Left colon (tissue), 2 donors: Measurements from ENCODE around the gene DOCK11. TPM values are rescaled to one million over a fixed set of nuclear protein-coding genes. Genes with fewer than 3 reads are reported as not detected.
"Not testable (repeated sequence)": the region's sequence is repeated elsewhere in the genome, so short reads cannot be mapped to it uniquely, and the experiment has no call there.

Source experiments
- ATAC-seq: fragments of 200-7000 bp; cut with Tn5 transposase; one replicate; pipeline ENCODE4 v1.9.1; 2020; ENCODE audit warnings: mild to moderate bottlenecking, moderate library complexity
- DNase-seq, 2 donors: peaks; one replicate each; pipeline ENCODE4 v3.0.0-alpha.2; 2020
- intact Hi-C, 2 donors: fragments of 100-400 bp; cut with DNase I in 1 of 2; cut with micrococcal nuclease in 1 of 2; formaldehyde crosslinking; loops; one replicate each; pipeline versions ENCODE4 v1.11.2 to v1.14.0; 2022; cut with DNase I, micrococcal nuclease
- total RNA-seq, 2 donors: library from RNA; stranded (reverse); fragmentation: NEBNext Ultra II Directional; extraction: Animal tissue kit (Norgen Biotek cat#: 25700); gene quantifications; one replicate each; pipeline ENCODE4 v1.2.1, GENCODE V29; 2021
- donor health status: DM: no; HTN: no; CAD: no.
- donor health status: DM: yes; HTN: yes; CAD: no.

The DOCK11 gene
- total RNA-seq, 2 donors from 2014 or later: 4.3 to 8.3 TPM

DNA sequence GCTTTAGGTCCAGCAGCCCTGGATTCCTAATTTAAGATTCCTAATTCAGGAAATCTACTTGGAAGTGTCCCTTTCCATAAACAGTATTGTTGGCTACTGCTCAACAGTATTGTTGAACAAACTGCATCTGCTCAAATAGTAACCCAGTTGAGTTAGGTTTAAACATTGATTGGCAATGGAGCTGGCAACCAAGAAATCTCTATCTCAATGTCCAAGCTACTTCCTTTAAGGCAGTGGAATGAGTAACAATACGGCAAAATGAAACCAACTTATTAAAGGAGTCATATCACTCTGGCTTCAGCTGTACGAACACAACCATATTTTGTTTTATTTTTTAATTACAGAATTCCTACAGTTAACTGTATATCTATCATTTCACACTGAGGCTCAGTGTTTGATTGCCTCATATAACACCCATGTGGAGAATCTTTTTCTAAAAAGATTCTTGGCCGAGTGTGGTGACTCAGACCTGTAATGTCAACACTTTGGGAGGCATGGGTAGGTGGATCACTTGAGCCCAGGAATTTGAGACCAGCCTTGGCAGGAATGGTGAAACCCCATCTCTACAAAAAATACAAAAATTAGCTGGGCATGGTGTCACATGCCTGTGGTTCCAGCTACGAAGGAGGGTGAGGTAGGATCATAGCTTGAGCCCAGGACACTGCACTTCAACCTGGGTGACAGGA, 160.1 kb downstream of the DOCK11 start:
- ATAC-seq (no peak), DNase-seq (no peak)
- intact Hi-C loops: no loop called here

DNA sequence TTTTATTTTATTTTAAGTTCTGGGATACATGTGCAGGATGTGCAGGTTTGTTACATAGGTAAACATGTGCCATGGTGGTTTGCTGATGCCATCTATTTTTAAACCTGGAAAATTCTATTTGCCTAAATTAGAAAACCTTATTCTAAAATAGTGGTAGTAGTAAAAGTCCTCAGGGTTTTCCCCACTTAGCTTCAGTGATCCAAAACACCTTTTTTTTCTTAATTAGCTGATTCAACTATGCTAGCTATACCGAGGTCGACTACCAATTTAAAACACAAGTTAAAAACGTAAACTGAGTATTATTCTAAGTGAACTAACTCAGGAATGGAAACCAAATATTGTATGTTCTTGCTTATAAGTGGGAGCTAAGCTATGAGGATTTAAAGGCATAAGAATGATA, 161.8 kb downstream of the DOCK11 start:
- intact Hi-C loops: no loop called here
- no peak for DNase-seq
- no peak for ATAC-seq

DNA sequence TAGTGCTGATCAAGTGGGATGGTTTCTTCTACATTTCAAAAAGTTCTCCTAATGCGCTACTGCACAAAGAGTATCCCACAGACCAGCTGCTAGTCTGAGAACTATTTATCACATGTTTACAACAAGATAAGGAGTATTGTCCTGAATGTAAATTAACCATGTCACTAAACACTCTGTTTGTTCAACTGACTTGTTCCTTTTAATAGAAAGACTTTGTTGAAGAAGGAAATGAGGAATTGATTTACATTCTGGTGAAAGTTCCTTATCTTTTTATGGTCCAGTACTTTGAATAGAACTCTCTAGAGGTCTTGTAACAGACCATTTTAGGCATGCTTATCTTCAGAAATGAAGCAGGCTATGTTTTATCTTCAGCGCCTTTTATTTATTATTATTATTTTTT, 164.5 kb downstream of the DOCK11 start:
- DNase-seq: no peak
- intact Hi-C loops: no loop called here
- peak; percentile 65 for ATAC-seq

DNA sequence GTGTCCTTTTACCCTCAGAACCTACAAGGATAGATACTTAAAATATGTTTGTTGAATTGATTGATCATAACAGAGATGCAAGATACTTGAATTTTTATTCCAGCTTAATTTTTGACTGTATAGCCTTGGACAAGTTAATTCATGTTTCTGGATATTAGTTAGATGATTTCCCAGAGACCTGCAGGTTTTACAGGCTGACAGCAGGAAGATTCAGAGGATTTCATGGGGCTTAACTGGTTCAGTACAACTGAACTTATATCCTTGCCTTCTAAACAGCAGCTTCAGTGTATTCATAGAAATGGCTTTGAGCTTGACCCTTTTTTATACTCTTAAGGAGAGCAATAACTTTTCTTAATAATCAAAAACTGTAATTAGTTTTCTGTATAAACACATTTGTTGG, 169.6 kb downstream of the DOCK11 start:
- intact Hi-C loops: no loop called here
- no peak for ATAC-seq

DNA sequence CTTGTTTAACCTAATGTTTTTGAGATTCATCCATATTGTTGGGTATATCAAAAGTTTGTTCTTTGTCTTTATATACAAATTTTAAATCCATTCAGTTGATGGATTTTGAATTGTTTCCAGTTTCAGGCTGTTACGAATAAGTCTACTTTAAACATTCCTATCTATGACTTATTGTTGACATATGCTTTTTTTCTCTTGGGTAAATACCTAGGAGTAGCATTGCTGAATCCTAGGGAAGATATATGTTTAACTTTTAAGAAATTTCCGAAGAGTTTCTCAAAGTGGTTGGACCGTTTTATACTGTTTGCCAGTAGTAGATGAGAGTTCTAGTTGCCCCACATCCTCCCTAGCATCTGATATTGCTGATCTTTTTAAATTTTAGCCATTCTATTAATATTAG, 170.9 kb downstream of the DOCK11 start:
- intact Hi-C loops: no loop called here
- ATAC-seq (no peak), DNase-seq (no peak)

More for the DNA sequence above, 169.6 kb downstream of the DOCK11 start:
- DNase-seq: no peak

DNA sequence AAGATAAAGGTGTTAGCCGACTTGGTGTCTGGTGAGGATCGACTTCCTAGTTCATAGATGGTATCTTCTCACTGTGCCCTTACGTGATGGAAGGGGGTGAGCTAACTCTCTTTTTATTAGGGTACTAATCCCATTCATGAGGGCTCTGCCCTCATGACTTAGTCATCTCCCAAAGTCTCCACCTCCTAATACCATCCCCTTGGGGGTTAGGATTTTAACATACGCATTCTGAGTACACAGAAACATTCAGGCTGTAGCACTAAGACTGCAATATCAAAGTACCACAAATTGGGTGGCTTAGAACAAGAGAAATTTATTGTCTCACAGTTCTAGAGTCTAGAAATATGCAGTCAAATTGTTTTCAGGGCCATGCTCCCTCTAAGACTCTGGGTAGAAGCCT, 173.8 kb downstream of the DOCK11 start:
- ATAC-seq (no peak), DNase-seq (no peak)
- intact Hi-C loops: no loop called here

DNA sequence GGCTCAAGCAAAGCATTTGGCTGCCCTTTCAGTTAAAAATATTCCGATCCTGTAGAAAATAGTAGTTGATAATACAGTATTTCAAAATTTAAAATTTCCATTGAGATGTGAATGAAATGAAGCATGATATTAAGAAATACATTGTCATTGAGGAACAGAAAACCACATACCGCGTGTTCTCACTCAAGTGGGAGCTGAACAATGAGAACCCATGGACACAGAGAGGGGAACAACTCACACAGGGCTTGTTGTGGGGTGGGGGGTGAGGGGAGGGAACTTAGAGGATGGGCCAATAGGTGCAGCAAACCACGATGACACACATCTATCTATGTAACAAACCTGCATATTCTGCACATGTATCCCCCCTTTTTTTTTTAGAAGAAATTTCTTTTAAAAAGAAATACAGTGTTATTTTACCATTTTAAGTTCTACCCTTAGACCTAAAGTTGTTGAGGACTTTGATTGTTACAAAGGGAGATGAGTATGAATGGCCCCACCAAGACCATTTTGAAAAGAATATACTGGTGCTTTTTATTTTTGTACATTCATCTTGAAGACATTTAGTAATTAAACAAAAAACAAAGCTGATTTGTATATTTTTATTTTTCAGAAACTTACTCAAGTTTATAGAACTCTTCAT, 179.8 kb downstream of the DOCK11 start:
- ATAC-seq: no peak
- intact Hi-C loops: no loop called here
- no peak for DNase-seq

DNA sequence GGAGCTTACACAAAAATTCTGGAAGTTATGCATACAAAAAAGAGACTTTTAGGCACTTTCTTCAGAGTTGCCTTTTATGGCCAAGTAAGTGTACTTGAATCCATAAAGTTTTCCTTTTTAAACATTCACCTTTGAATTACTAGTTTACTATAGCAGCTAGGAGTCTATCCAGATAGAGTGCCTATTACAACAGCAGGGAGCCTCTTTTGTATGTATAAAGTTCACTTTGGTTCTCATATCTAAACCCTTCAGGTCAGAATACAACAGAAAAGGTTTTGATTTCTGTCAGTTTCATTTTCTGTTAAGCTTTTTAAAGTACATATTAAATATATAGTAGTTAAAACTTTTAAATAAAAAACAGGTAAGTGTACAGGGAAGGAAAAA, 180.3 kb downstream of the DOCK11 start:
- intact Hi-C loops: no loop called here
- peak; percentile 89 for ATAC-seq
- DNase-seq: no peak

DNA sequence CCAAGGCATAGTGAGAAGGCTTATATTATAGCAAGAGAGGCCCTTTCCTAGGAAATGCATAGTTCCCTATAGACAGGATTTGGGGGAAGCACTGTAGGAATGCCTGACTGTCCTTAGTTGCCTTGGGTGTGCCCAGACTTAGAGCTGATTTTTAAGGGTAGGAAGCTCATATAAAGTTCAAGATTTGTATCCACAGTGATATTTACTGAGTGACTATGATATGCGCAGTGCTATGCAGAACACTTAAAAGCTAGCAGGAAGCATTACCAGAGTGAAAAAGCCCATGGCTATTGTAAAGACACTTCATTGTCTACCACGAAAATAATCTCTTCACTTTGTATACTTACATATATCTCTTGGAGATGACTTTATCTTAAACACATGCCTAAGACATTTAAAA, 181.7 kb downstream of the DOCK11 start:
- ATAC-seq: peak; percentile 72
- intact Hi-C loops: no loop called here
- DNase-seq: no peak

DNA sequence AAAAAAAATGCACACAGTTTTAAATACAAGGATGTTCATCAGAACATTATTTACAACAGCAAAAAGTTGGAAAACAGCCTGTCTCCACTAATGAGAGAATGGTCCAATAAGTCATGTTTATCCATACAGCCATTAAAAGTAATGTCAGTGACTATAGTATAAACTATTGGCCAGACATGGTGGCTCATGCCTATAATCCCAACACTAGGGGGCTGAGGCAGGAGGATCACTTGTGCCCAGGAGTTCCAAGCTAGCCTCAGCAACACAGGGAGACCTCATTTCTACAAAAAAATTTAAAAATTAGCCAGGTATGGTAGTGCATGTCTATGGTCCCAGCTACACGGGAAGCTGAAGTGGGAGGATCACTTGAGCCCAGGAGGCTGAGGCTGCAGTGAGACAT, 183.7 kb downstream of the DOCK11 start:
- intact Hi-C loops: no loop called here
- no peak for DNase-seq
- ATAC-seq: no peak

DNA sequence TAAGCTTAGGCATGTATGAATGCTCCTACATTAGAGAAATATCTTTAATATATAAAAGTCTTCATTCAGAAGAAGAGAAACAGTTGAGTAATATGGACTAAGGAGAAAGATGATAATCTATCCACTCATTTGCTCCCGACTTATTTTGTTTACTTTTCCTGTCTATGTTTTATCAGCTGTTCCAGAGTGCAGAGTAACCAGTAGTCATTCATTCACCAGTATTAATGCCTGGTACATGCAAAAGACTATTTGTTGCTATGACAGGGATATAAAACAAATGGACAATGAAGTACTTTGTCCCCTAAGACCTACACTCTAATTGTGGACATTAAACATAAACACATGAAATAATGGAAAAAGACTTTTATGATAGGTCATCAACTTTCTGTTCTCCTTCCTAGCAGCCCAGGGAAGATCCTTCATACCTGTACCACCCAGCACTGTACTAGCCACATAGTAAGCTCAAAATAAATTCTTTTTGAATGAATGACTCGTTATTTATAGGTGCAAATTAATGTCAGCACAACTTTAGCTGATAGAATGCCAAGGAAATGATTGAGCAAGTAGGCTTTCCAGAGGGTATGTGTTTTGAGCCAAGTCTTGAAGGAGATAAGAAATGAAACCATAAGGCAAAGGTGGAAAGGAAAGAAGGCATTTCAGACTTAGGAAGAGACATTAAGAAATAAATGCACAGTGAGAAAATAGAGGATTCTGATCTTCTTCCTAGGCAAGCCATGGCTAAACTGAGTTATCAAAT, 186.8 kb downstream of the DOCK11 start:
- intact Hi-C loops: no loop called here
- DNase-seq (no peak), ATAC-seq (peak; percentile 79)

DNA sequence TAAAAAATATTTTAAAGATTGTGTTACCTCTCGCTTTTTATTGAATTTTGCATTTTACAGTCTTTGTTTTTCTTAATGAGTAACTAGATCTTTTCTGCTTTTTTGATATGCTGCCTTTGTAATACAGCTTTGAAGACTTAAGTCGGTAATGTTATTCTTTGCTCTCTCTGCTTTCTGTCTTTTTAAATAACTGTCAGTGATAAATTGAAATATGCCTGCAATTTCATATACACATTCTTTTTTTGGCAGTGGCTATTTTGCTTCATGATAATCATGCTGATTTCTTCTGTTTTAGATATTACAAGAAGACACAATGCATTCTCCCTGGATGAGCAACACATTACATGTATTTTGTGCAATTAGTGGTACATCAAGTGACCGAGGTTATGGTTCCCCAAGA, 189.8 kb downstream of the DOCK11 start:
- DNase-seq (no peak), ATAC-seq (no peak)
- intact Hi-C loops: no loop called here

DNA sequence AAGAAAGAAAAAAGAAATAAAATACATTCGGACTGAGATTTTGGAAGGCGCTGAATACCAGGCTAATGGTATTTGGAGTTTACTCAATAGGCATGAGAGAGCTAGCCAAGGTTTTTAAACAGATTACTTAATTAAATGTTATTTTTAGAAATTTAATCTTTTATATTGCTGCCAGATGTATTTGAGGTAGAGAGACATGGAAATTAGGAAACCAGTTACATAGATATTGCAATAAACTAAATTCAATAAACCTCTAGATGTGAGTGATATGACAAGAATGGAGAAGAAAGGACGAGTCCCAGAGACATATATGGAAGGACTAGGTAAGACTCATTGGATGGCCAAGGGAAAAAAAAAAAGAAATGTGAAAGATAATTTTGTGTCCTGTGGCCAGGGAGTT, 193.3 kb downstream of the DOCK11 start:
- intact Hi-C loops: no loop called here
- ATAC-seq (no peak), DNase-seq (no peak)

DNA sequence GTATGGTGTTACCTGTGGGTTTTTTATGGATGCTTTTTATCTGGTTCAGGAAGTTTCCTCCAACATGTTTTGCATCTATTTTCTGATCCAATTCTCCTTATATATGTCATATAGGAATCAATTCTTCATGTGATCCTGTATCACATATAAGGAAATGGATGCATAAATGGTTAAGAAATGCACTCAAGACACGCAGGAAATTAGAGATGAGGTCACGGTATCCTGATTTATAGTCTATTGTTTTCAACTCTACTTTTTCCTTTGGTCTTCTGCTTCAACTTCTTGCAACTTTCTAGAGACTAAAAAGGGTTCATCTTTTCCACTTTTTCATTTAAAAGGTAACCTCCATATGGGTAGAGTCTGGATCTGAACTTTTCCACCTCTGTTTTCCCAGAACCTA, 198.2 kb downstream of the DOCK11 start:
- ATAC-seq (no peak), DNase-seq (no peak)
- intact Hi-C loops: no loop called here

DNA sequence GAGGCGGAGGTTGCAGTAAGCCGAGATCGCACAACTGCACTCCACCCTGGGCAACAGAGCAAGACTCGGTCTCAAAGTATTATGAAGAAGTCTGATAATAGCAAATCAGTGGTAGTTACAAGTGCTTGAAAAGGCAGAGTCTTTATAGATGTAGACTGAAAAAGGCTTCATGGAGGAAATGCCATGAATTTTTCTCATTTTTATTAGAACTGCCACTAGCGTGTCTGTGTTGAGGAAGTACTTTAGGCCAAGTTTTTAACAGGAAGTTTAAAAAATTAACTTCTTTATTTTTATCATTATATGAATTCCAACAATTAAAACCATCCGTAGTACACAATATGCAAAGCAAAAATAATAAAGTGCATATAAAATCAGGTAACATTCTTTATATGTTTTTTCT, 199.0 kb downstream of the DOCK11 start:
- intact Hi-C loops: no loop called here
- no peak for DNase-seq
- ATAC-seq: no peak

DNA sequence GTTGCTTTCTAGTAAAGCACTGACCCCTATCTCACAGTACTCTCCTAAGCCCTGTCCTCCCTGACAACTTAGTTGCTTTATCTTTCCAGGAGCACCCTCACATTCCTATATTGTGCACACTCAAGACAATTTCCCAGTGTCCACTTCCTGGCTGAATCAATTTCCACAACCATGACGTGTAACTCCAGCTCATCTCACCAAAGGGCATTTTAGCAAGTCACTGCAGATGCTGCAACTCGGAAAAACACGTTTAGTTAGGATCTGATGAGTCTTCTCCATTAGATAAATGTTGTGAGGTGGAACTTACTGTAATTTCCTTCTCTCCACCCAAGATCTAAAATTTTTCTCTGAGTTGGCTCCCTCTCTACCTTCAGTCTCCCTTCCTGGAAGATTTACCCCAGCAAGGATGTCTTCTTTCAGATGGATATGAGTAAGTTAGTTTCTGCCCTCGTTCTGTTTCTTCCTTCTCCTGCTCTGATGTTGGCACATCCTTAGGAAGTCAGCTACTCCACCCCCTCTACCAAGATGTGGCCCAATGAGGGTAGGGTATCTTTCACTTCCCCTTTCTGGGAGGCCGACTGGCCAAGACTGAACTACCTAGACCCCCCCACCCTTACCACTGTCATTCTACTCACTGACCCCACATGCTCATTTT, 203.0 kb downstream of the DOCK11 start:
- no peak for DNase-seq
- intact Hi-C loops: no loop called here
- ATAC-seq: no peak

DNA sequence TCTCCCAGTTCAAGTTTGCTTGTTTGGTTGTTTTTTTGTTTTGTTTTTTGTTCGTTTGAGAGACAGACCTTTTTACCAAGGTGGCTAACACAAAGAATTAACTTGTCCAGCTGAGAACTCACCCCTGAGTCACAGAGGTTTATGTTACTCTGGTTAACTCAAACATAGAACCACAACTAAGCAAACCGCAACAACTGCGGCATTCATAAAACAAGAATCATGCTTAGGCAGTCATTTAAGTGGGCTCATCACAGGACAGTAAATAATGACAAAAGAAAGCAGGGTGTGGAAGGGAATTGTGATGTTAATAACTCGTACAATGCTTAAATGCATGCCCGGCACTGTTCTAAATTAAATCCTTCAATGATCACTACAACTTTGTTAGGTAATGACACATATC, 207.1 kb downstream of the DOCK11 start:
- intact Hi-C loops: no loop called here
- ATAC-seq: no peak
- DNase-seq: no peak

DNA sequence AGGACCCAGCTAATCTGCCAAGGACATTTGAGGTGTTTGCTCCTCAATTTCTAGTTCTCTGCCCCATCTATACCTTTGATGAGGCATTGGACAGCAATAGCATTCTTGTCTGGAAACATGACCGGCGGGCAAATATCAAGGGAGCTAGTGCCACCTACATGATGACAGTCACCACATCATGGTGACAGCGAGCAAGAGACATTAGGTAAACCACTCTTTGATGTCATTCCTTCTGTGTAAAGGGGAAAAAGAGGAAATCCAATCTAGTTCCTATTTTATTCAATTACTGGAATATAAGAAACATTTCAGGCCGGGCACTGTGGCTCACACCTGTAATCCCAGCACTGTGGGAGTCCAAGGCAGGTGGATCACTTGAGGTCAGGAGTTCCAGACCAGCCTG, 211.1 kb downstream of the DOCK11 start:
- no peak for ATAC-seq
- intact Hi-C loops: no loop called here
- DNase-seq: no peak

DNA sequence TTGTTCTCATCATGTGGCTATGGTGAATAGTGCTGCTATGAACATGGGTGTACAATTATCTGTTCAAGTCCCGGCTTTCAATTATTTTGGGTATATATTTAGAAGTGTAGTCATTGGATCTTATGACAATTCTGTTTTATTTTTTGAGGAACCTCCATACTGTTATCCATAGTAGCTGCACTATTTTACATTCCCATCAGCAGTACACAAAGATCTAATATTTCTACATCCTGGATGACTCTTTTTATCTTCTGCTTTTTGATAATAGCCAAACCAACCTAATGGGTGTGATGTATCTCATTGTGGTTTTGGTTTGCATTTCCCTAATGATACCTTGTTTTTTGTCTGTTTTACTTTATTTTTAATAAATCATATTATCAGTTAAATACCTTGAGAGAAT, 218.9 kb downstream of the DOCK11 start:
- ATAC-seq (no peak), DNase-seq (no peak)
- intact Hi-C loops: no loop called here

DNA sequence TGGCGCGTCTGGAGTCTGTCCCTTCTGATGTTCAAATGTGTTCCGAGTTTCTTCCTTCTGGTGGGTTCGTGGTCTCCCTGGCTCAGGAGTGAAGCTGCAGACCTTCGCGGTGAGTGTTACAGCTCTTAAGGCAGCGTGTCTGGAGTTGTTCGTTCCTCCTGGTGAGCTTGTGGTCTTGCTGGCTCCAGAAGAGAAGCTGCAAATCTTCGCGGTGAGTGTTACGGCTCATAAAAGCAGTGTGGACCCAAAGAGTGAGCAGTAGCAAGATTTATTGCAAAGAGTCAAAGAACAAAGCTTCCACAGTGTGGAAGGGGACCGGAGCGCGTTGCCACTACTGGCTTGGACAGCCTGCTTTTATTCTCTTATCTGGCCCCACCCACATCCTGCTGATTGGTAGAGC, 220.3 kb downstream of the DOCK11 start:
- ATAC-seq, DNase-seq, intact Hi-C loops: not testable (repeated sequence)
